H1 (cell line): ENCODE data around the gene ATP23. TPM values are rescaled to one million over a fixed set of nuclear protein-coding genes. Genes with fewer than 3 reads are reported as not detected.

Source experiments
- CTCF ChIA-PET: fragments of 300-600 bp; sonication (Branson Sonifier 250); formaldehyde crosslinking; loops from one replicate; lab custom pipeline; 2021; ENCODE audit not compliant: partially characterized antibody; lab: Charles Lee
- POLR2A ChIA-PET: fragments of 300-600 bp; sonication (Branson Sonifier 250); formaldehyde crosslinking; loops from one replicate; lab custom pipeline; 2021; ENCODE audit warnings: inconsistent platforms; ENCODE audit not compliant: partially characterized antibody; lab: Charles Lee
- DNase-seq, 2 experiments: peaks; one replicate each; pipeline versions ENCODE4 v3.0.0 to v3.0.0-alpha.2; 2010 to 2022; ENCODE audit warnings: low spot score in 2 of 2, low read depth in 1 of 2, mixed read lengths in 1 of 2
- FAIRE-seq: peaks from 2 replicates; lab custom pipeline; 2011; peaks lifted over from hg19 to GRCh38; lab: Jason Lieb, UNC
- H2AFZ ChIP-seq: 2 replicates; pipeline ENCODE4 v1.8.1; 2012; ENCODE audit warnings: low read length, inconsistent platforms
- H2AK5ac ChIP-seq: 2 replicates; pipeline ENCODE4 v1.6.1; 2013; ENCODE audit warnings: low read depth, low read length
- H2BK120ac ChIP-seq: replicated peaks from 2 replicates; pipeline ENCODE3; 2013; ENCODE audit warnings: low read depth, low read length, inconsistent platforms
- H2BK12ac ChIP-seq: 2 replicates; pipeline ENCODE4 v1.6.1; 2013; ENCODE audit warnings: low read depth, low read length
- H2BK15ac ChIP-seq: 2 replicates; pipeline ENCODE4 v1.6.1; 2013; ENCODE audit warnings: low read length
- H2BK20ac ChIP-seq: 2 replicates; pipeline ENCODE4 v1.6.1; 2013; ENCODE audit warnings: low read length
- H2BK5ac ChIP-seq: 2 replicates; pipeline ENCODE4 v1.6.1; 2013; ENCODE audit warnings: low read depth, low read length
- H3K14ac ChIP-seq: 2 replicates; pipeline ENCODE4 v1.6.1; 2013; ENCODE audit warnings: inconsistent platforms; ENCODE audit not compliant: insufficient read length
- H3K18ac ChIP-seq: 2 replicates; pipeline ENCODE4 v1.6.1; 2013; ENCODE audit warnings: low read length; ENCODE audit errors: extremely low read depth
- H3K23ac ChIP-seq: 2 replicates; pipeline ENCODE4 v1.6.1; 2013; ENCODE audit warnings: inconsistent platforms; ENCODE audit not compliant: insufficient read length
- H3K23me2 ChIP-seq: 2 replicates; pipeline ENCODE4 v1.6.1; 2013; ENCODE audit warnings: low read depth, low read length
- H3K27ac ChIP-seq: 2 replicates; pipeline ENCODE4 v1.6.1; 2011; ENCODE audit warnings: low read depth, low read length, inconsistent platforms
- H3K27me3 ChIP-seq, 4 experiments: replicated peaks in 1 of 4; 1 replicate in 1 of 4; 2 replicates in 3 of 4; pipeline versions ENCODE4 v1.6.1 to v1.8.1; 2011 to 2013; ENCODE audit warnings: low read length in 3 of 4, mild to moderate bottlenecking in 3 of 4, inconsistent platforms in 2 of 4, mixed read lengths in 2 of 4, moderate library complexity in 1 of 4; ENCODE audit not compliant: control insufficient read depth in 3 of 4, insufficient read depth in 3 of 4; ENCODE audit errors: extremely low read depth in 1 of 4
- H3K36me3 ChIP-seq, 4 experiments: 2 replicates each; pipeline versions ENCODE4 v1.6.1 to v1.8.1; 2011 to 2013; ENCODE audit warnings: mild to moderate bottlenecking in 4 of 4, low read length in 3 of 4, moderate library complexity in 2 of 4, control low read depth in 1 of 4, inconsistent platforms in 1 of 4; ENCODE audit not compliant: insufficient read depth in 4 of 4, control insufficient read depth in 2 of 4
- H3K4ac ChIP-seq: replicated peaks from 2 replicates; pipeline ENCODE3; 2013; ENCODE audit warnings: low read length, low read depth, mixed read lengths, inconsistent platforms; ENCODE audit not compliant: insufficient read length
- H3K4me1 ChIP-seq, 4 experiments: replicated peaks in 1 of 4; 1 replicate in 1 of 4; 2 replicates in 3 of 4; pipeline versions ENCODE4 v1.6.1 to v1.8.1; 2011 to 2013; ENCODE audit warnings: low read length in 3 of 4, inconsistent platforms in 2 of 4, mixed read lengths in 1 of 4; ENCODE audit not compliant: insufficient read depth in 4 of 4, control insufficient read depth in 3 of 4
- H3K4me2 ChIP-seq, 2 experiments: 2 replicates each; pipeline versions ENCODE4 v1.6.1 to v1.8.1; 2011 to 2013; ENCODE audit warnings: low read depth in 2 of 2, low read length in 2 of 2, control low read depth in 1 of 2, inconsistent platforms in 1 of 2, mild to moderate bottlenecking in 1 of 2; ENCODE audit not compliant: insufficient read depth in 1 of 2
- H3K4me3 ChIP-seq, 4 experiments: fragments of 200-600, 300-600 bp in 1 of 4; sonication (generic), shearing (Covaris generic), sonication (Bioruptor Twin) in 1 of 4; 2 replicates each; pipeline versions ENCODE4 v1.5.1 to v1.8.1; 2011 to 2016; ENCODE audit warnings: low read length in 4 of 4, low read depth in 3 of 4, control low read depth in 2 of 4, inconsistent platforms in 2 of 4, mild to moderate bottlenecking in 2 of 4, mixed read lengths in 1 of 4, moderate library complexity in 1 of 4; ENCODE audit not compliant: insufficient read depth in 2 of 4; ENCODE audit errors: extremely low read depth in 1 of 4
- H3K56ac ChIP-seq: replicated peaks from 2 replicates; pipeline ENCODE3; 2013; ENCODE audit warnings: low read depth, mild to moderate bottlenecking, mixed read lengths, low read length, inconsistent platforms; ENCODE audit not compliant: insufficient read length
- H3K79me1 ChIP-seq: 2 replicates; pipeline ENCODE4 v1.6.1; 2013; ENCODE audit warnings: low read depth, low read length, control low read depth
- H3K79me2 ChIP-seq, 2 experiments: 2 replicates each; pipeline versions ENCODE4 v1.6.1 to v1.8.1; 2012 to 2013; ENCODE audit warnings: low read length in 2 of 2, mild to moderate bottlenecking in 2 of 2, inconsistent platforms in 1 of 2; ENCODE audit not compliant: insufficient read depth in 2 of 2, control insufficient read depth in 1 of 2
- H3K9ac ChIP-seq, 4 experiments: replicated peaks in 1 of 4; 1 replicate in 1 of 4; 2 replicates in 3 of 4; pipeline versions ENCODE4 v1.6.1 to v1.8.1; 2011 to 2013; ENCODE audit warnings: low read depth in 3 of 4, low read length in 3 of 4, control low read depth in 2 of 4, mild to moderate bottlenecking in 2 of 4, moderate library complexity in 2 of 4, inconsistent platforms in 1 of 4; ENCODE audit errors: extremely low read depth in 1 of 4
- H3K9me3 ChIP-seq, 2 experiments: 2 replicates each; pipeline versions ENCODE4 v1.6.1 to v1.8.1; 2012 to 2013; ENCODE audit warnings: mild to moderate bottlenecking in 2 of 2, moderate library complexity in 2 of 2, control low read depth in 1 of 2, inconsistent platforms in 1 of 2, low read depth in 1 of 2, low read length in 1 of 2, mixed read lengths in 1 of 2; ENCODE audit not compliant: insufficient read depth in 2 of 2
- H4K20me1 ChIP-seq, 2 experiments: replicated peaks in 1 of 2; 2 replicates each; pipeline versions ENCODE3 to v1.8.1; 2011 to 2013; ENCODE audit warnings: inconsistent platforms in 2 of 2, low read length in 2 of 2, mild to moderate bottlenecking in 1 of 2; ENCODE audit not compliant: insufficient read depth in 2 of 2, control insufficient read depth in 1 of 2
- H4K5ac ChIP-seq: 2 replicates; pipeline ENCODE4 v1.6.1; 2013; ENCODE audit warnings: low read length, low read depth, mixed read lengths, inconsistent platforms; ENCODE audit not compliant: insufficient read length
- H4K8ac ChIP-seq: 2 replicates; pipeline ENCODE4 v1.8.0; 2013; ENCODE audit warnings: mild to moderate bottlenecking, moderate library complexity, low read length, inconsistent platforms; ENCODE audit not compliant: insufficient read depth; ENCODE audit errors: extremely low read depth
- H4K91ac ChIP-seq: replicated peaks from 2 replicates; pipeline ENCODE3; 2013; ENCODE audit warnings: low read length, mixed read lengths, inconsistent platforms; ENCODE audit not compliant: insufficient read length
- ATF3 ChIP-seq: IDR thresholded peaks from 2 replicates; pipeline ENCODE4 v1.6.1; 2011; ENCODE audit warnings: low read depth, mild to moderate bottlenecking, low read length; ENCODE audit not compliant: insufficient read depth
- BRCA1 ChIP-seq: IDR thresholded peaks from 2 replicates; pipeline ENCODE4 v1.6.1; 2012; ENCODE audit warnings: low read depth, low read length, improper control_type of control experiment
- CEBPB ChIP-seq: IDR thresholded peaks from 2 replicates; pipeline ENCODE4 v1.6.1; 2012; ENCODE audit warnings: low read depth, low read length
- GTF2F1 ChIP-seq: IDR thresholded peaks from 2 replicates; pipeline ENCODE4 v1.6.1; 2012; ENCODE audit warnings: low read depth, low read length, improper control_type of control experiment, borderline replicate concordance
- WGBS, 2 experiments: shearing (Covaris generic) in 1 of 2; methylation state at CpG; one replicate each; pipeline versions ENCODE4 v1.1.6 to v1.1.7; 2013 to 2015; ENCODE audit warnings: low lambda C conversion rate in 2 of 2, mixed read lengths in 2 of 2, inconsistent platforms in 1 of 2, low coverage in 1 of 2, missing lambda C conversion rate in 1 of 2; ENCODE audit not compliant: insufficient replicate concordance in 2 of 2, insufficient coverage in 1 of 2, insufficient read length in 1 of 2; ENCODE audit errors: extremely low coverage in 1 of 2, missing lambda C conversion rate in 1 of 2; 5-methylcytosine and 5-hydroxymethylcytosine counted together
- polyA plus RNA-seq, 7 experiments: library from polyadenylated mRNA; depleted of rRNA in 3 of 7; stranded (reverse) in 5 of 7; unstranded in 2 of 7; fragments of >200 nt in 5 of 7; fragments of 200-250 nt in 2 of 7; gene quantifications; 1 replicate in 5 of 7; 2 replicates in 1 of 7; 4 replicates in 1 of 7; pipeline versions ENCODE4 v1.2.1 to v1.2.3, GENCODE V29; 2011 to 2013; ENCODE audit warnings: missing spikeins in 2 of 7, mixed read lengths in 2 of 7
- total RNA-seq: library from RNA; stranded (reverse); fragmentation: NEBNext Ultra II Directional; extraction: Animal tissue kit (Norgen Biotek cat#: 25700); gene quantifications from 2 replicates; pipeline ENCODE4 v1.2.1, GENCODE V29; 2021

ATP23 gene
- total and polyA plus RNA-seq, 2 of the 8 experiments (the other 6 are each of a cell fraction or from before 2014, with no cell fraction given), result 10.2 to 13.5 TPM

- no peaks in the 10 kb centered on the region for H3K79me2 ChIP-seq
- no peaks in the 10 kb centered on the region for H4K20me1 ChIP-seq
- H4K8ac ChIP-seq, result no peak overlapping the region
- H3K27ac ChIP-seq, result no peak overlapping the region
- no peak overlapping the region for H3K14ac ChIP-seq
- no peaks in the 10 kb centered on the region for H3K9me3 ChIP-seq
- no peak overlapping the region for H2BK15ac ChIP-seq
- no peak overlapping the region for H4K91ac ChIP-seq
- no peak overlapping the region for H3K4me3 ChIP-seq
- no peak for FAIRE-seq
- no peak overlapping the region for H3K18ac ChIP-seq
- no peak overlapping the region for H3K4ac ChIP-seq
- no peak for TF ChIP-seq BRCA1
- no peak for TF ChIP-seq CEBPB
- TF ChIP-seq GTF2F1, result no peak
- TF ChIP-seq ATF3, result no peak
- TF ChIP-seq, all 59 proteins: peak for 0
- H2BK5ac ChIP-seq, result no peak overlapping the region
- no peak overlapping the region for H3K4me2 ChIP-seq
- ChIA-PET POLR2A (no interaction called here), CTCF (no interaction called here)
- no peaks in the 10 kb centered on the region for H3K27me3 ChIP-seq
- no peaks in the 10 kb centered on the region for H3K36me3 ChIP-seq
- H2BK12ac ChIP-seq, result no peak overlapping the region
- H2BK120ac ChIP-seq, result no peak overlapping the region
- DNase-seq, result no peak
- no peak overlapping the region for H4K5ac ChIP-seq
- WGBS, 2 experiments, result 90% methylated on average over 8 of the region's 8 CpGs; no CpG with 5 or more reads in 1 of the 2 experiments
- no peak overlapping the region for H3K23ac ChIP-seq
- H2AK5ac ChIP-seq, result no peak overlapping the region
- no peak overlapping the region for H3K56ac ChIP-seq
- H3K4me1 ChIP-seq, result no peaks in the 10 kb centered on the region
- H3K79me1 ChIP-seq, result no peaks in the 10 kb centered on the region
- no peak overlapping the region for H2BK20ac ChIP-seq
- H2AFZ ChIP-seq, result no peak overlapping the region
- no peaks in the 10 kb centered on the region for H3K23me2 ChIP-seq
- H3K9ac ChIP-seq, result no peak overlapping the region
These were observed 24.4 kb downstream of the ATP23 start for GRCh38 chr12:57965766-57966165.
